GM23338 (cell line): ENCODE results near the gene MYO16. TPM values are rescaled to one million over a fixed set of nuclear protein-coding genes. Genes with fewer than 3 reads are reported as not detected.

Experiments used
- ATAC-seq: fragments of 200-7000 bp; cut with Tn5 transposase; 3 replicates; pipeline ENCODE4 v1.9.1; 2020
- DNase-seq: peaks from one replicate; pipeline ENCODE4 v3.0.0-alpha.2; 2015; ENCODE audit warnings: low spot score
- H2AFZ ChIP-seq: fragments of 200-600 bp; sonication (generic); 2 replicates; pipeline ENCODE4 v1.8.0; 2016; ENCODE audit warnings: antibody characterized with exemption, mild to moderate bottlenecking, moderate library complexity
- H3F3A ChIP-seq: fragments of 200-600 bp; sonication (generic); replicated peaks from 2 replicates; pipeline ENCODE4 v1.8.0; 2017; ENCODE audit warnings: antibody characterized with exemption, mixed run types, low read depth
- H3K27ac ChIP-seq: fragments of 200-600 bp; sonication (generic); 2 replicates; pipeline ENCODE4 v1.6.1; 2016; ENCODE audit warnings: low read depth
- H3K27me3 ChIP-seq: fragments of 200-600 bp; sonication (generic); 2 replicates; pipeline ENCODE4 v1.8.0; 2016; ENCODE audit warnings: mild to moderate bottlenecking, mixed run types, moderate library complexity; ENCODE audit not compliant: insufficient read depth
- H3K36me3 ChIP-seq: fragments of 200-600 bp; sonication (generic); 2 replicates; pipeline ENCODE4 v1.8.0; 2016; ENCODE audit warnings: mild to moderate bottlenecking; ENCODE audit not compliant: insufficient read depth
- H3K4me1 ChIP-seq: fragments of 200-600 bp; sonication (generic); 2 replicates; pipeline ENCODE4 v1.8.0; 2016; ENCODE audit warnings: mild to moderate bottlenecking, moderate library complexity; ENCODE audit not compliant: insufficient read depth
- H3K4me2 ChIP-seq: fragments of 200-600 bp; sonication (generic); 2 replicates; pipeline ENCODE4 v1.7.1; 2017; ENCODE audit warnings: mixed run types
- H3K4me3 ChIP-seq: fragments of 200-600 bp; sonication (generic); 2 replicates; pipeline ENCODE4 v1.6.1; 2016; ENCODE audit warnings: mixed run types
- H3K79me2 ChIP-seq: fragments of 200-600 bp; sonication (generic); replicated peaks from 2 replicates; pipeline ENCODE4 v1.8.0; 2017; ENCODE audit warnings: mild to moderate bottlenecking; ENCODE audit not compliant: insufficient read depth
- H3K9me2 ChIP-seq: fragments of 200-600 bp; sonication (generic); 2 replicates; pipeline ENCODE4 v1.8.0; 2017; ENCODE audit not compliant: insufficient read depth
- H4K20me1 ChIP-seq: fragments of 200-600 bp; sonication (generic); replicated peaks from 2 replicates; pipeline ENCODE4 v1.8.0; 2017; ENCODE audit warnings: mild to moderate bottlenecking; ENCODE audit not compliant: insufficient read depth
- H3K27ac Mint-ChIP-seq: 2 replicates; pipeline ENCODE4 v1.8.0; 2020; ENCODE audit warnings: inconsistent platforms, mild to moderate bottlenecking, moderate library complexity, mixed read lengths
- H3K27me3 Mint-ChIP-seq: 3 replicates; pipeline ENCODE4 v1.8.0; 2022; ENCODE audit warnings: low read depth, mild to moderate bottlenecking, moderate library complexity, mixed read lengths, inconsistent platforms; ENCODE audit not compliant: insufficient read depth, poor library complexity
- H3K36me3 Mint-ChIP-seq: 3 replicates; pipeline ENCODE4 v1.8.0; 2021; ENCODE audit warnings: low read depth, mild to moderate bottlenecking, inconsistent platforms, moderate library complexity, mixed read lengths
- H3K4me1 Mint-ChIP-seq: 3 replicates; pipeline ENCODE4 v1.8.0; 2020; ENCODE audit warnings: mild to moderate bottlenecking, inconsistent platforms, mixed read lengths
- H3K4me3 Mint-ChIP-seq: 3 replicates; pipeline ENCODE4 v1.8.0; 2021; ENCODE audit warnings: moderate library complexity, mild to moderate bottlenecking, inconsistent platforms, mixed read lengths
- H3K9me3 Mint-ChIP-seq: 3 replicates; pipeline ENCODE4 v1.8.0; 2020; ENCODE audit warnings: moderate library complexity, mild to moderate bottlenecking, inconsistent platforms, mixed read lengths
- EZH2 ChIP-seq: fragments of 200-600 bp; sonication (generic); IDR thresholded peaks from one replicate; pipeline ENCODE4 v1.8.0; 2017; ENCODE audit warnings: antibody characterized with exemption, mild to moderate bottlenecking, low read depth; ENCODE audit not compliant: unreplicated experiment
- STAT1 ChIP-seq: IDR thresholded peaks from one replicate; pipeline ENCODE4 v1.6.1; 2016; ENCODE audit warnings: antibody characterized with exemption; ENCODE audit not compliant: unreplicated experiment
- polyA plus RNA-seq: library from polyadenylated mRNA; unstranded; fragments of >200 nt; fragmentation: Nextera tagmentation; extraction: Ambion mirVana; gene quantifications from 2 replicates; pipeline ENCODE4 v1.2.1, GENCODE V29; 2016
- total RNA-seq: library from RNA; depleted of rRNA; stranded (reverse); fragments of >200 nt; shearing (Covaris generic); gene quantifications from 2 replicates; pipeline ENCODE4 v1.2.3, GENCODE V29; 2014
- TF ChIP-seq, protein P1 (sequence below): fragments of 250-450 bp; sonication (Bioruptor Pico); IDR thresholded peaks from 2 replicates; pipeline ENCODE4 v1.5.0; 2020; ENCODE audit warnings: mild to moderate bottlenecking, moderate library complexity
- TF ChIP-seq, protein P2 (sequence below): IDR thresholded peaks from 2 replicates; pipeline ENCODE4 v1.6.1; 2016; ENCODE audit warnings: antibody characterized with exemption

Gene MYO16
- total and polyA plus RNA-seq, 2 experiments from 2014 or later = 0.10 to 0.13 TPM

DNA sequence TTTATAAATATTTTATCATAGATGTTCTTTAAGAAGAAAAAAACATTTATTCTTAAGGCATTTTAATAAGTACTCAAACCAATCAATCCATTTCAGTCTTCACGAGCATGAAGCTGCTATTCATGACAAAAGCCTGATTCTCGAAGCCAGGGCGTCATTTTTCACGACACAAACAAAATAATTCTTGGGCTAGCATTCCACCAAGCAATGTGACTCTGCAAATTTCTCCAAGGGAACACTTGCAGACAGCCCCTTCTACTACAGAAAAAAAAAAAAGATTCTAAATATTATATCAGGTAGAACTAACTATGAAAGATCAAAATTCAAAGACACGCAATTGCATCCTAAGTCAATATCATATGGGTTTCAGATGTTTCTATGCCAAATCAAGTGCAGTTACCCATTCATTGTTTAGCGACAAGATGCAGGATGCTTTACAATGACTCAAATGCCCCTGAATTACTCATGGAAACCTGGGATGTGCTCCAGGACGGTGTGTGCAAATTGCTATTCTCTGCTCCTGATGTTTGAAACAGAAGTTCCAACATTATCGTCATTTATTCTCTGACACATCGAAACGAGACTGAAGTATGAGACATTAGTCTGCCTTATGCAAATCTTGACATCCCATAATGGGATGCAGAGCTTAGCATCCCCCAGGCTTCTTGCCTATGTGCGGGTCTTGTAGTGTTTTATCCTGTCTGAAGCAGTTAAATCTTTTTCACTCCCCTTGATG lies 517.7 kb downstream of the MYO16 start (continued):
- TF ChIP-seq, protein P1, sequence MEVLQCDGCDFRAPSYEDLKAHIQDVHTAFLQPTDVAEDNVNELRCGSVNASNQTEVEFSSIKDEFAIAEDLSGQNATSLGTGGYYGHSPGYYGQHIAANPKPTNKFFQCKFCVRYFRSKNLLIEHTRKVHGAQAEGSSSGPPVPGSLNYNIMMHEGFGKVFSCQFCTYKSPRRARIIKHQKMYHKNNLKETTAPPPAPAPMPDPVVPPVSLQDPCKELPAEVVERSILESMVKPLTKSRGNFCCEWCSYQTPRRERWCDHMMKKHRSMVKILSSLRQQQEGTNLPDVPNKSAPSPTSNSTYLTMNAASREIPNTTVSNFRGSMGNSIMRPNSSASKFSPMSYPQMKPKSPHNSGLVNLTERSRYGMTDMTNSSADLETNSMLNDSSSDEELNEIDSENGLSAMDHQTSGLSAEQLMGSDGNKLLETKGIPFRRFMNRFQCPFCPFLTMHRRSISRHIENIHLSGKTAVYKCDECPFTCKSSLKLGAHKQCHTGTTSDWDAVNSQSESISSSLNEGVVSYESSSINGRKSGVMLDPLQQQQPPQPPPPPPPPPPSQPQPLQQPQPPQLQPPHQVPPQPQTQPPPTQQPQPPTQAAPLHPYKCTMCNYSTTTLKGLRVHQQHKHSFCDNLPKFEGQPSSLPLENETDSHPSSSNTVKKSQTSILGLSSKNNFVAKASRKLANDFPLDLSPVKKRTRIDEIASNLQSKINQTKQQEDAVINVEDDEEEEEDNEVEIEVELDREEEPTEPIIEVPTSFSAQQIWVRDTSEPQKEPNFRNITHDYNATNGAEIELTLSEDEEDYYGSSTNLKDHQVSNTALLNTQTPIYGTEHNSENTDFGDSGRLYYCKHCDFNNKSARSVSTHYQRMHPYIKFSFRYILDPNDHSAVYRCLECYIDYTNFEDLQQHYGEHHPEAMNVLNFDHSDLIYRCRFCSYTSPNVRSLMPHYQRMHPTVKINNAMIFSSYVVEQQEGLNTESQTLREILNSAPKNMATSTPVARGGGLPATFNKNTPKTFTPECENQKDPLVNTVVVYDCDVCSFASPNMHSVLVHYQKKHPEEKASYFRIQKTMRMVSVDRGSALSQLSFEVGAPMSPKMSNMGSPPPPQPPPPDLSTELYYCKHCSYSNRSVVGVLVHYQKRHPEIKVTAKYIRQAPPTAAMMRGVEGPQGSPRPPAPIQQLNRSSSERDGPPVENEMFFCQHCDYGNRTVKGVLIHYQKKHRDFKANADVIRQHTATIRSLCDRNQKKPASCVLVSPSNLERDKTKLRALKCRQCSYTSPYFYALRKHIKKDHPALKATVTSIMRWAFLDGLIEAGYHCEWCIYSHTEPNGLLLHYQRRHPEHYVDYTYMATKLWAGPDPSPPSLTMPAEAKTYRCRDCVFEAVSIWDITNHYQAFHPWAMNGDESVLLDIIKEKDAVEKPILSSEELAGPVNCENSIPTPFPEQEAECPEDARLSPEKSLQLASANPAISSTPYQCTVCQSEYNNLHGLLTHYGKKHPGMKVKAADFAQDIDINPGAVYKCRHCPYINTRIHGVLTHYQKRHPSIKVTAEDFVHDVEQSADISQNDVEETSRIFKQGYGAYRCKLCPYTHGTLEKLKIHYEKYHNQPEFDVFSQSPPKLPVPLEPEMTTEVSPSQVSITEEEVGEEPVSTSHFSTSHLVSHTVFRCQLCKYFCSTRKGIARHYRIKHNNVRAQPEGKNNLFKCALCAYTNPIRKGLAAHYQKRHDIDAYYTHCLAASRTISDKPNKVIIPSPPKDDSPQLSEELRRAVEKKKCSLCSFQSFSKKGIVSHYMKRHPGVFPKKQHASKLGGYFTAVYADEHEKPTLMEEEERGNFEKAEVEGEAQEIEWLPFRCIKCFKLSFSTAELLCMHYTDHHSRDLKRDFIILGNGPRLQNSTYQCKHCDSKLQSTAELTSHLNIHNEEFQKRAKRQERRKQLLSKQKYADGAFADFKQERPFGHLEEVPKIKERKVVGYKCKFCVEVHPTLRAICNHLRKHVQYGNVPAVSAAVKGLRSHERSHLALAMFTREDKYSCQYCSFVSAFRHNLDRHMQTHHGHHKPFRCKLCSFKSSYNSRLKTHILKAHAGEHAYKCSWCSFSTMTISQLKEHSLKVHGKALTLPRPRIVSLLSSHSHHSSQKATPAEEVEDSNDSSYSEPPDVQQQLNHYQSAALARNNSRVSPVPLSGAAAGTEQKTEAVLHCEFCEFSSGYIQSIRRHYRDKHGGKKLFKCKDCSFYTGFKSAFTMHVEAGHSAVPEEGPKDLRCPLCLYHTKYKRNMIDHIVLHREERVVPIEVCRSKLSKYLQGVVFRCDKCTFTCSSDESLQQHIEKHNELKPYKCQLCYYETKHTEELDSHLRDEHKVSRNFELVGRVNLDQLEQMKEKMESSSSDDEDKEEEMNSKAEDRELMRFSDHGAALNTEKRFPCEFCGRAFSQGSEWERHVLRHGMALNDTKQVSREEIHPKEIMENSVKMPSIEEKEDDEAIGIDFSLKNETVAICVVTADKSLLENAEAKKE = no peak

- Mint-ChIP-seq H3K9me3 (no peaks in the 10 kb centered on the region), H3K4me1 (peaks cover 24% of the 10 kb centered on the region)
- 0 out of 2 replicates have a peak, but pooled peaks cover 5% of the 10 kb centered on the region for H3K4me1 ChIP-seq
Observed at GRCh38 chr13:109148243-109148642, 518.8 kb downstream of the MYO16 start.

More at GRCh38 chr13:109148243-109148642, 518.8 kb downstream of the MYO16 start:
- H3K36me3 Mint-ChIP-seq = no peaks in the 10 kb centered on the region
- TF ChIP-seq STAT1 (no peak), EZH2 (no peak)
- TF ChIP-seq, protein P2, sequence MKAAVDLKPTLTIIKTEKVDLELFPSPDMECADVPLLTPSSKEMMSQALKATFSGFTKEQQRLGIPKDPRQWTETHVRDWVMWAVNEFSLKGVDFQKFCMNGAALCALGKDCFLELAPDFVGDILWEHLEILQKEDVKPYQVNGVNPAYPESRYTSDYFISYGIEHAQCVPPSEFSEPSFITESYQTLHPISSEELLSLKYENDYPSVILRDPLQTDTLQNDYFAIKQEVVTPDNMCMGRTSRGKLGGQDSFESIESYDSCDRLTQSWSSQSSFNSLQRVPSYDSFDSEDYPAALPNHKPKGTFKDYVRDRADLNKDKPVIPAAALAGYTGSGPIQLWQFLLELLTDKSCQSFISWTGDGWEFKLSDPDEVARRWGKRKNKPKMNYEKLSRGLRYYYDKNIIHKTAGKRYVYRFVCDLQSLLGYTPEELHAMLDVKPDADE = no peak
- Histone ChIP-seq H4K20me1 (no peaks in the 10 kb centered on the region), H3K4me2 (no peak overlapping the region), H3K4me3 (no peak overlapping the region), H2AFZ (no peak overlapping the region), H3K27me3 (no peaks in the 10 kb centered on the region), H3K27ac (no peak overlapping the region), H3K36me3 (no peaks in the 10 kb centered on the region), H3K9me2 (no peaks in the 10 kb centered on the region), H3K79me2 (no peaks in the 10 kb centered on the region), H3F3A (no peaks in the 10 kb centered on the region)
- ATAC-seq (no peak), DNase-seq (no peak)
- H3K4me3 Mint-ChIP-seq = no peak overlapping the region
- H3K27ac Mint-ChIP-seq = no peak overlapping the region
- H3K27me3 Mint-ChIP-seq = peaks cover 5% of the 10 kb centered on the region
